Stimulated activated CD8-positive, alpha-beta memory T cell treated with anti-CD3 and anti-CD28 coated beads, Interleukin-7, amount 100 ng/mL, for 24 hours (primary cell): ENCODE data around the gene BRICD5.

Source experiments
- DNase-seq: peaks from one replicate; pipeline ENCODE4 v3.0.0-alpha.2; 2020; ENCODE audit warnings: low read depth

The BRICD5 gene

DNA sequence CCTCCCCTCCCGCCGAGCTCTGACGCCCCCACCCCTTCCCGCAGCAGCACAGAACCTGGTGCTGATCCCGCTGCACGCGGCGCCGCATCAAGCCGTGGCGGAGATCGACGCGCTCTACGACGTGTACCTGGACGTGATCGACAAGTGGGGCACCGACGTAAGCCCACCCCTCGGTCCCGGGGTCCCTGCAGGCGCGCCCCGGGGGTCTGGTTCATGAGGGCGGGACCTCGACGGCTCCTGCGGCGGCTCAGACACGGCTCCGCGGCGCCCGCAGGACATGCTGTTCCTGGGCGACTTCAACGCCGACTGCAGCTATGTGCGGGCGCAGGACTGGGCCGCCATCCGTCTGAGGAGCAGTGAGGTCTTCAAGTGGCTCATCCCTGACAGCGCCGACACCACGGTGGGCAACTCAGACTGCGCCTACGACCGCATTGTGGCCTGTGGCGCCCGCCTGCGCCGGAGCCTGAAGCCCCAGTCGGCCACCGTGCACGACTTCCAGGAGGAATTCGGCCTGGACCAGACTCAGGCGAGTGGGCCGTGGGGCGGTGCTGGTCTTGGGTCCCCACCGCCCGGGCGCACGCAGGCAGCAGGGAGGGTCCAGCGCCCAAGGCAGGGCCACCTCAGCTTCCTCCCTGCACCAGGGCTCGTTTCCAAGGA, 27.0 kb upstream of the BRICD5 start:
- no peak for DNase-seq

DNA sequence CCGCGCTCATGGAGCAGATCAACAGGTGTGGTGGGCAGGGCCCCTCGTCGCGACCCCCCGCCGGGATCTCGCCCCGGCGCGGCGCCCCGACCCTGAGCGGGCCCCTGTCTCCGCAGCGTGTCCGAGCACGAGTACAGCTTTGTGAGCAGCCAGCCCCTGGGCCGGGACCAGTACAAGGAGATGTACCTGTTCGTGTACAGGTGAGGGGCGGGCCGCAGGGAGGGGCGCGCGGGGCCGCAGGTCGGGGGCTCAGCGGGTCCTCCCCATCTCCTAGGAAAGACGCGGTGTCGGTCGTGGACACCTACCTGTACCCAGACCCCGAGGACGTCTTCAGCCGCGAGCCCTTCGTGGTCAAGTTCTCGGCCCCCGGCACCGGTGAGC, 26.4 kb upstream of the BRICD5 start:
- DNase-seq: no peak

DNA sequence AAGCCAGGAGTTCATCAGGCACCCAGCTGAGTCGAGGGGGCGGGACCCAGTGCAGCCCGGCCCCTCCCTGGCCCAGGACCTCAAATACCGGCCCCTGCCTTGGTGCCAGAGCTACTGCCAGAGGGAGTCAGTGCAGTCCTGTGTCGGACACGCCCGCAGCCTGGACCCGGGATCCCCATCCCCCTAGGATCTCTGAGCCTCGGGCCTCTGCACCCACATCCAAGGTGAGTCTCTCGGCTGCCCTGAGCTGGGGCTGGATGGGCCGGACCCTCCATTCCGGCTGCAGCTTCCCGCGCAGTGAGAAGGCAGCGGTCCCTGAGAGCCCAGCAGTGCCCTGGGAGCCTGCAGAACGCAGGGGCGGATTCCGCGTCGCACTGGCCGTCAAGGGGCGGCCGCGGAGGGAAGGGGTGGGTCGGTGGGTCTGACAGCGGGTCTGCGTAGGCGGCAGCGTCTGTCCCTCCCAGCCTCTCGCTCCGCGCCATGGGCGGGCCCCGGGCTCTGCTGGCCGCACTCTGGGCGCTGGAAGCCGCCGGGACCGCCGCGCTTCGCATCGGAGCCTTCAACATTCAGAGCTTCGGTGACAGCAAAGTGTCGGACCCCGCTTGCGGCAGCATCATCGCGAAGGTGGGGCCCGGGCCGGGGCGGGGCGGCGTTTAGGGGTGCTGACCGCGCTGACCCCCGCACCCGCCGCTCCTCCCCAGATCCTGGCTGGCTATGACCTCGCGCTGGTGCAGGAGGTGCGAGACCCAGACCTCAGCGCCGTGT, 25.9 kb upstream of the BRICD5 start, which contains the start of gene DNASE1L2:
TSS of gene DNASE1L2 (plus strand) at position 108 of the 765 bp plus-strand sequence. CDS start at position 481, 373 bp downstream.
- no peak for DNase-seq

DNA sequence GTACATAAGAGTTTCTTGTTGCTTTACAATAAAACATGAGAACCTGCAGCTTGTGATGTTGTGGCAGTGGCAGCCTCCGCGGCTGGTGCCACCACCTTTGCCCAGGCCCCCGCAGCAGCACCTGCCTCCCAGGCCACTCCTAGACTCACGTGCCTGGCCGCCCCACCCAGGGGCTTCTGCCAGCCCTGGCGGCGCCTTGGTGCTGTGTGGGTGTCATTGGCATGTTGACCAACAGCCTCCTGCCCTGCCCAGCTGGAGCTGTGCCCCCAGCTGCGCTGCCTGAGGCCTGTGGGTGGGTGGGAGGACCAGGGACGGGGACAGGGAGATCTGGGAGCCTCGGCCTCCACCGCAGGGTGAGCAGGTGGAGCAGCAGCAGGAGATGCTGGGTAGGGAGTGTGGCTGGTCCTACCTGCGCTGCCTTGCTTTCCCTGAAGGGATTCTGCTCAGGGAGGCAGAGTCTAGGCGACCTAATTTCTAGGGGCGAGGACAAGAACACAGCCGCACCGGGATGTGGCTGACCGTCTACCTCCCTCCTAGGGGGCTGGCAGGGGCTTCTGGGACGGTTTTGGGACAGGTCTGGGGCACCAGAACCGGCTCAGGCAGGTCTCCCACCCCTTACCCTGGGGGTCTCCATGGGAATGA, 25.2 kb upstream of the BRICD5 start:
- no peak for DNase-seq

DNA sequence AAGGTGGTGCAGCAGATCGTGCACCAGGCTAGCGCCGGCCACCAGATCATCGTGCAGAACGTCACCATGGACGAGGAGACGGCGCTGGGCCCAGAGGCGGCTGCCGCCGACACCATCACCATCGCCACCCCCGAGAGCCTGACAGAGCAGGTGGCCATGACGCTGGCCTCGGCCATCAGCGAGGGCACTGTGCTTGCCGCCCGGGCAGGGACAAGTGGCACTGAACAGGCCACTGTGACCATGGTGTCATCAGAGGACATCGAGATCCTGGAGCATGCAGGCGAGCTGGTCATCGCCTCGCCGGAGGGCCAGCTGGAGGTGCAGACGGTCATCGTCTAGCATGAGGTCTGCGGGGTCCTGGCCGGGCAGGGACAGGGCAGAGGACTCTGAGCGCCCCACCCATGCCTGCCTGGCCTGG, 24.6 kb upstream of the BRICD5 start:
- no peak for DNase-seq

DNA sequence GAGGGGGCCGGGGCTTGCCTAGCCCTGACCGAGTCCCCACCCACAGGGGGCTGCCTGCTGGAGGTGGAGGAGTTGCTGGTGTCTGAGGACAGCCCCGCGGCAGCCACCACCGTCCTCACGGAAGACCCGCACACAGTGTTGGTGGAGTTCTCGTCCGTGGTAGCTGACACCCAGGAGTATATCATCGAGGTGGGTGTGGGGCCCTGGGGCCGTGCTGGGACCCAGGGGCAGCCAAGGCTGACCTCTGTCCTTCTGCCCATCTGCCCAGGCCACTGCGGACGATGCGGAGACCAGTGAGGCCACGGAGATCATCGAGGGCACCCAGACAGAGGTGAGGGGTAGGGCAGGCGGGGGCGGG, 24.1 kb upstream of the BRICD5 start:
- DNase-seq: no peak

DNA sequence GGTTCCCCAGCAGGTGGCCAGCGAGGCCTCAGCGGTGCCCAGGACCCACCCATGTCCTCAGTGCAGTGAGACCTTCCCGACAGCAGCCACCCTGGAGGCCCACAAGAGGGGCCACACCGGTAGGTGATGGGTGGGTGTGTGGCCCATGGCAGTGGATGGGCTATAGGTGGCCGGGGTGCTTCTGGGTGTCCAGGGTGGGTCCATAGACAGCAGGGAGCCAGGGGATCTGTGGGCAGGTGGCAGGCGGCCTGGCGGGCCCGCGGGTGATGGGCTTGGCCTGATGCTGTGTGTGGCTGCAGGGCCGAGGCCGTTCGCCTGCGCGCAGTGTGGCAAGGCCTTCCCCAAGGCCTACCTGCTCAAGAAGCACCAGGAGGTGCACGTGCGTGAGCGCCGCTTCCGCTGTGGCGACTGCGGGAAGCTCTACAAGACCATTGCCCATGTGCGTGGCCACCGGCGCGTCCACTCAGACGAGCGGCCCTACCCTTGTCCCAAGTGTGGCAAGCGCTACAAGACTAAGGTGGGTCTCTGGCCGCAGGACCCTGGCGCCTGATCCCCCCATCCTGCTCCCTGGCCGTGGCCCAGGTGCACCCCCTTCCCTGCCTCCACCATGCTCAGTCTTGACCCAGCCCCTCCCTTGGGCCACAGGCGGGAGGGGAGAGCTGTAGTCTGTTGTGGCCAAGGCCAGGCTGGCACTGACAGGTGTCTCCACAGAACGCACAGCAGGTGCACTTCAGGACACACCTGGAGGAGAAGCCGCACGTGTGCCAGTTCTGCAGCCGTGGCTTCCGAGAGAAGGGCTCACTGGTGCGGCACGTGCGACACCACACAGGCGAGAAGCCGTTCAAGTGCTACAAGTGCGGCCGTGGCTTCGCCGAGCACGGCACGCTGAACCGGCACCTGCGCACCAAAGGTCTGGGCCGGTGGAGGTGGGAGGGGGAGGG, 23.5 kb upstream of the BRICD5 start:
- no peak for DNase-seq

DNA sequence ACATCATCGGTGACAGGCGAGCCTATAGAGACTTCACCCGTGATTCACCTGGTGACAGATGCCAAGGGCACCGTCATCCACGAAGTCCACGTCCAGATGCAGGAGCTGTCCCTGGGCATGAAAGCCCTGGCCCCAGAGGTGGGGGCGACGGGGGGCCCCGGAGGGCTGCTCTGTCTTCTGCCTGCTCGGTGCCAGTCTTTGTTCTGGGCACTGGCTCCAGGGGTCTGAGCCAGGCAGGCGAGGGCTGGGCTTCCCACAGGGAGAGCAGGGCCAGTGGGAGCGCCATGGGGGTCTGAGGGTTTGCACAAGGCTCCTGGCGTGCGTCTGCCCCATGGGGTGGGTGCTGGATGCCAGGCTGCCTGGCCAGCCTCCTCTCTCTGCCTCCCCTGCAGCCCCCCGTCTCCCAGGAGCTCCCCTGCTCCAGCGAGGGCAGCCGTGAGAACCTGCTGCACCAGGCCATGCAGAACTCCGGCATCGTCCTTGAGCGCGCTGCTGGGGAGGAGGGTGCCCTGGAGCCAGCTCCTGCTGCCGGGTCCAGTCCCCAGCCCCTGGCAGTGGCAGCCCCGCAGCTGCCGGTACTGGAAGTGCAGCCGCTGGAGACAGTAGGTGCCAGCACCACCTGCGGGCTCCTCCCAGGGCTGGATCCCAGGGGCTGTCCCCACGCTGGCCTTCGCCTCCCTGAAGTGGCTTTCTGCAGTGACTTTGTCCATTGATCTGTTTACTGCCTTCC, 22.5 kb upstream of the BRICD5 start:
- no peak for DNase-seq

DNA sequence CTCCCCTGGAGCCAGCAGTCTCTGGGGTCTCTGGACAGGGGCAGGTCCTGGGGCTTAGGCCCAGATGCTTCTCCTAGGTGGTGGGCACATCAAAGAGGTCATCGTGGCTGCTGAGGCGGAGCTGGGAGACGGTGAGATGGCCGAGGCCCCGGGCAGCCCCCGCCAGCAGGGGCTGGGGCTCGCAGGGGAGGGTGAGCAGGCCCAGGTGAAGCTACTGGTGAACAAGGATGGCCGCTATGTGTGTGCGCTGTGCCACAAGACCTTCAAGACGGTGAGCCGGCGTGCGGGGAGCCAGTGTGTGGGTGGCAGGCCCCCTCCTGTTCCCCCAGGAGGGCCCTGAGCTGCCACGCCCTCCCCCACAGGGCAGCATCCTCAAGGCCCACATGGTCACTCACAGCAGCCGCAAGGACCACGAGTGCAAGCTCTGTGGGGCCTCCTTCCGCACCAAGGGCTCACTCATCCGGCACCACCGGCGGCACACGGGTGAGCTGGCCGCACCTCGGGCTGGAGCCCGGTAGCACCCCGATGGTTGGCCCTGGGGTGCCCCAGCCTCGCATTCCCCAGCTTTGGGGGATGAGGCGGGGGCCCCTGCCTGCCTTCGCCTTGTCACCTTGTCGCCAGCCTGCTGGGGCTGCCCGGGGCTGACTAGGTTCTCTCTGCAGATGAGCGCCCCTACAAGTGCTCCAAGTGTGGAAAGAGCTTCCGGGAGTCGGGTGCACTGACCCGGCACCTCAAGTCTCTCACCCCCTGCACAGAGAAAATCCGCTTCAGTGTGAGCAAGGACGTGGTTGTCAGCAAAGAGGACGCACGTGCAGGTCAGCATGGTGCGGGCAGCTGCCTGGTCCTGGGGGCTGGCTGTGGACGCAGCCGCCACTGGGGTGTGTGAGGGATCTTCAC, 21.7 kb upstream of the BRICD5 start:
- no peak for DNase-seq

DNA sequence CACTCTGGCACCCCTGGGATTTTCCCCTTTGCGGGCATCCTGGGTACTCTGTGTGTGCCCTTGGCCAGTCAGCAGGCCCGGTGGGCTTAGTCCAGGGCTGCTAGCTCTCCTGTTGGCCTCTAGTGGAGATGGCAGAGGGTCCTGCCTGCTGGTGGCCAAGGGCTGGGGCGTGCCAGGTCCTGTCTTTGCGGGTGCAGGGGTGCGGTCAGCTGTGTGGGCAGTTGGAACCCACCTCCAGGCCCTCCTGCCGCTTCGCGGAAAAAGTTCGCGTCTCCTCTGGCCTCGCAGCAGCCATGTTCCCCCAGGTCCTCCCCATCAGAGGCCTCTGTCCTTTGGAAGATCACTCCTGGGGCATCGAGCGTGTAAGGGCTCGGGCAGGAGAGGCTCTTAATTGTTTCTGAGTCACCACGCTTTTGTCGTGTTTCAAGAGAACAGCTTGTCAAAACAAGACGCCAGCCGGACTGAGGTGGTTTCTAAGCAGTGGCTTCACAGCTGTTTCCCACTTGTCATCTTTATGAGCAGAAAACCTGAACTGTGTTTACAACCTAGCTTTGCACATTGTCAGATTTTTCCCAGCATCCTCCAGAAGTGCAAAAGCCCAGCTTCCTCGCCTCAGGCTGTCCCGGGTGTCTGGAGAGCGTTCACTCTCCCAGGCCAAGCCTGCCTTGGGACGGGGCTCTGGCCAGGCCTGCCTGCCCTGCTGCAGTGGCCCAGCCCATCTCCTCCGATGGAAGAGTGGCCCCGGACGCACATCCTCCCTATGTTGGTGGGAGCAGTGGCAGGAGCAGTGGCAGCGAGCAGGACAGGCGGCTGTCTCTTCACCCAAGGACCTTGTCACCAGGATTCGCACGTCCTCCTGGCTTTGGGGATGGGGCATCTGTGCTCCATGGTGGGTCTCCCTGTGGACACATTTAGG, 20.6 kb upstream of the BRICD5 start:
- no peak for DNase-seq

DNA sequence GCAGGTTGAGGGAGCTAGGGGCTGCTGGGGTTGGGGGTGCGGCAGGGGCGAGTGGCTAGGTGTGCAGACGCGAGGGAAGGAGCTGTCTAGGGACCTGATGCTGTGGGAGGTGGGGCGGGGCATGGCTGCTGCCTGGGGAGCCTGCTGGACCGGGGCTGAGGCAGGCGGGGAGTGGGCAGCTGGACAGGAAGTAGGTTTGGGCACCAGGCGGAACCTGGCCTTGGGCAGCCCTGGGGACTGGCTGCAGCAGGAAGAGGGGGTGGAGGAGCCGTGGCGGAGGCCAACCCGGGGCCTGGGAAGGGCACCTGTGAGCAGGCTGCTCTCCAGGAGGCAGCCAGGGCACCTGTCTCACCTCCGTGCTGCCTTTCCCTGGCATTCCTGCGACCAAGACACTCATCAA, 19.7 kb upstream of the BRICD5 start:
- DNase-seq: no peak

DNA sequence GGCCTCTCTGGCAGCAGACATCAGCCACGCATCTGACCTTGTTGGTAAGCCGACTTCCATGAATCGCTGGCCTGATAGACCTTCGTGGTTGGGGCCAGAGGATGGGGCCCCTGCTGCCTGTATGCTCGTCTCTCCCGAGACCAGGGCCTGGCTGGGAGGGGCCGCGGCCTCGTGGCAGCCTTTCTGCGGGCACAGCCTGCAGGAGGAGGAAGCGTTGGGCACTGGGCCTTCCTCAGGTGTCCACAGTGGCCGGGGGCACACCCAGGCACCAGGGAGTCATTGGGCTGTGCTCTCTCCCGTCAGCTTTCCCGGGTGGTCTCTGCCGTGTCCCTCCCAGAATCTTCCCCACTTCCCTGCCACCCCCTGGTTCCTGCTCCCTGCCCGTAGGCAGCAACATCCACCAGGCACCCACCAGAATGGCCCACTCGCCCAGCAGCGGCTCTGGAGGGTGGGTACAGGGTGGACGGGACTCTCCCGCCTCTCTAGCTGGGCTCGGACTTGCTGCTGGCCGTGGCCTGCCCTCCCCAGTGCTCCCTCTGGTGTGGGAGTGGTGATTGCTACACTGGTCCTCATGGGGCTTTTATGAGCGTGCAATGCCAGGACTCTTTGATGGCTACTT, 19.1 kb upstream of the BRICD5 start:
- DNase-seq: no peak

DNA sequence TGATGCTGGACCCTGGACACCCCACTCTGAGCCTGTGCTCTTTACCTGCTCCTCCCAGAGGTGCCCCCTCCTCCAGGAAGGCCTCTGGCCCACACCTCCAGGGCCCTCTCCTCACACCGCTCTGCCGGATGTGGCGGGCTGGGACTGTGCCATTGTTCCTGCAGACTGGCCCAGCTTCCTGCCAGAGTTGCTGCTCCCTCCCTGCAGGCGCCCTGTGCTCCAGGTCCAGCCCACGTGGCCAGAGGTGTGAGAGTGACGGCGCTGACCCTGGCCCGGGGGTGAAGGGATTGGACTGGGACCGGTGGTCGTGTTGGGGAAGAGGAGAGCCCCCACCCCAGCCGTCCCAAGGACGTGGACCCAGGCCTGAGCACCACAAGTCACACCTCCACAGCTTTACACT, 18.4 kb upstream of the BRICD5 start:
- DNase-seq: no peak

DNA sequence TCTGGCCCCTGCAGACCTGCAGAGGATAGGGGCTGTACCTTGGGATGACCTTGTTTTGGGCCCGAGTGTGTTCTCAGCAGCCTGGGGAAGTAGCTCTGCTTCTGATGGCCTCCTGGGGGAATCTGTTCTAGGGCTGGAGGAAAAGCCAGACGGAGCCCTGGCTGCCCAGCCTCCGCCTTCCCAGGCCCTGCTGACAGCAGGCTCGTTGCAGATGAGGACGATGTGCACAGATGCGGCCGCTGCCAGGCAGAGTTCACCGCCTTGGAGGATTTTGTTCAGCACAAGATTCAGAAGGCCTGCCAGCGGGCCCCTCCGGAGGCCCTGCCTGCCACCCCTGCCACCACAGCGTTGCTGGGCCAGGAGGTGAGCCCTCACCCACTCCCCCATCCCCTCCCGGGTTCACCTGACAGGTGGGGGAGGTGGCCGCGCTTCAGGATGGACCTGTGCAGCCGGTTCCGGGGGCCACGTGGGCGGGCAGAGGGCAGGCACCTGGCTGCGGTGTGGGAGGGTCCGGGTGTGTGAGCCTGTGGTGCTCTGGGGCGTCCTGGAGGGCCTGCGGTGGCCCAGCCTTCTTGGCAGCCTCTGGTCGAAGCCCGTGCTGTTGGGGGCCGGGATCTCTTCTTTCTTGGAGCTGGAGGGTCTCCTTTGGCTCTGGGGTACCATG, 17.6 kb upstream of the BRICD5 start:
- DNase-seq: no peak

DNA sequence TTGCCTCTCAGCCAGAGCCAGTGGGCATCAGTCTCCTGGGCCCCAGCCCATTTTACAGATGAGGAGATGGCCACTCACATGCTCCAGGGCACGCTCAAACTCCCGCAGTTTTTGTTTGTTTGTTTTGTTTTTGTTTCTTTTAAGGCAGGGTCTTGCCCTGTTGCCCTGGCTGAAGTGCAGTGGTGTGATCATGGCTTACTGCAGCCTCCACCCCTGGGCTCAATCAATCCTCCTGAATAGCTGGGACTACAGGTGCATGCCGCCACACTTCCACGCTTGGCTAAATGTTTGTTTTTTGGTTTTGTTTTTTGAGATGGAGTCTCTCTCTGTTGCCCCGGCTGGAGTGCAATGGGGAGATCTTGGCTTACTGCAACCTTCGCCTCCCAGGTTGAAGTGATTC, 16.3 kb upstream of the BRICD5 start:
- DNase-seq: no peak

DNA sequence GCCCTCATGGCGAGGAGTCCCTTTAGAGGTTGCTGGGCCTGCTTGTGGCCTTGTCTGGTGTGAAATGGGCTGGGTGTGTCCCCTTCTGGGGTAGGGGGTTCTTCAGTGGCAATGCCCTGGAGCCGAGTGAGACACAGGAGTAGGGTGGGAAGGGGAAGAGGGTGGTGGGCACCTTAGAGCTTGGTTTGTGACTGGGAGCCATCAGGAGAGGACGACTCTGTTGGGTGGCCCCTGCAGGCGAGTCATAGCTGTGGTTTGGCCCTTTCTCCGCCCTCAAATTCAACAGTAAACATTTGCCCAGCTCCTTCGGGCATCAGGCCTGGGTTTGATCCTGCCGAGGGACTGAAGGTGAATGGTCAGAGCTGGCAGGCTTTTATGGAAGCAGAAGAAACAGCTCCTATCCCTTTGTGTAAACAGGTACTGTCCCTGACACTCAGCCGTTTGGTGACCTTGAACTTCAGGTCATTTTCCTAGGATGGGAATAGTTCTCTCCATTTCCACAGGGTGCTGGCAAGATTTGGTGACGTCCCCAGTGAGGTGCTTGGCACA, 15.7 kb upstream of the BRICD5 start:
- no peak for DNase-seq

DNA sequence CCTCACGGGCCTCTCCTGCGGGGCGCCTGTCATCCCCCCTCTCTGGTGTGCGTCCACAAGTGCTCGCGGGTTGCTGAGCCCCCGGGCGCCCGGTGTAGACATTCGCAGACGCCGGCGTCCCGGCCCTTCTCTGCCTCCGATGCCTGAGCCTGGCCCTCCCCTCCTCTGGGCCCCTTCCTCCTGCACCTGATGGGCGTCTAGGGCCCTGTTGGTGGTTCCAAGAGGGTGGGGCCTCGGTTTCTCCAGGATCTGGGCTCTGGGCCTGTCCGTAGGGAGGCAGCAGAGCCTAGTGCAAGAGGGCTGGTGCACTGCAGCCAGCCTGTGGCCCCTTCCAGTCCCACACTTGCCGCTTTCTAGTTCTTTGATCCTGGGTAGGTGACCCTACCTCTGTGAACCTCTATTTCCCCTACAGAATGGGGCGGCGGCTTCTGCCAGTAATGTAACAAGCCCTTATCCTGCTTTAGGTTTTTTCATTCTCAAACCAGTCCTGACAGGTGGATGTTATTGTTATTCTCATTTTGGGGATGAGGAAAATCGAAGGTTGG, 13.4 kb upstream of the BRICD5 start:
- no peak for DNase-seq
